Stimulated activated CD8-positive, alpha-beta memory T cell treated with anti-CD3 and anti-CD28 coated beads, Interleukin-15, amount 100 ng/mL, for 4 hours (primary cell): ENCODE measurements around the gene ARF1.
A peak's percentile ranks its signal among the peaks of the same experiment; 100 is the strongest.

Experiments used
- DNase-seq, 2 donors: peaks; one replicate each; pipeline ENCODE4 v3.0.0-alpha.2; 2020; ENCODE audit warnings: low read depth in 2 of 2

The ARF1 gene

GRCh38 chr1:228050571-228051231 is 31.8 kb upstream of the ARF1 start:
- DNase-seq, result no peak

- DNase-seq, result no peak
These were observed 24.1 kb upstream of the ARF1 start for GRCh38 chr1:228058172-228058948.

- DNase-seq, result no peak
These were observed 23.4 kb upstream of the ARF1 start for GRCh38 chr1:228058949-228059633.

GRCh38 chr1:228059634-228060457 is 22.7 kb upstream of the ARF1 start:
- DNase-seq, result peak in 1 of 2 donors; percentile 36

- no peak for DNase-seq
These were observed 21.9 kb upstream of the ARF1 start for GRCh38 chr1:228060458-228061190.

- no peak for DNase-seq
These were observed 21.0 kb upstream of the ARF1 start for GRCh38 chr1:228061411-228062084.

- no peak for DNase-seq
These were observed 20.3 kb upstream of the ARF1 start for GRCh38 chr1:228062085-228062791.

GRCh38 chr1:228062812-228063211 is 19.7 kb upstream of the ARF1 start:
- DNase-seq, result no peak

GRCh38 chr1:228063251-228064191 is 19.0 kb upstream of the ARF1 start:
- no peak for DNase-seq

- DNase-seq, result no peak
These were observed 18.2 kb upstream of the ARF1 start for GRCh38 chr1:228064296-228064695.

- DNase-seq, result no peak
These were observed 17.6 kb upstream of the ARF1 start for GRCh38 chr1:228064741-228065542.

- DNase-seq, result no peak
These were observed 16.8 kb upstream of the ARF1 start for GRCh38 chr1:228065543-228066347.

GRCh38 chr1:228066416-228066815 is 16.1 kb upstream of the ARF1 start:
- no peak for DNase-seq

- DNase-seq, result no peak
These were observed 15.4 kb upstream of the ARF1 start for GRCh38 chr1:228066891-228067654.

- DNase-seq, result no peak
These were observed 14.1 kb upstream of the ARF1 start for GRCh38 chr1:228068359-228068758.

GRCh38 chr1:228070173-228070572 is 12.3 kb upstream of the ARF1 start:
- DNase-seq, result no peak
